GM18907 (cell line): ENCODE results near the gene DRP2.
"Not testable (repeated sequence)": the region's sequence is repeated elsewhere in the genome, so short reads cannot be mapped to it uniquely, and the experiment has no call there.

Experiments used
- ATAC-seq: cut with Tn5 transposase; IDR thresholded peaks from one replicate; pipeline ENCODE4 v1.9.1; 2021; ENCODE audit warnings: mild to moderate bottlenecking, moderate library complexity; ENCODE audit not compliant: unreplicated experiment

Gene DRP2, protein sequence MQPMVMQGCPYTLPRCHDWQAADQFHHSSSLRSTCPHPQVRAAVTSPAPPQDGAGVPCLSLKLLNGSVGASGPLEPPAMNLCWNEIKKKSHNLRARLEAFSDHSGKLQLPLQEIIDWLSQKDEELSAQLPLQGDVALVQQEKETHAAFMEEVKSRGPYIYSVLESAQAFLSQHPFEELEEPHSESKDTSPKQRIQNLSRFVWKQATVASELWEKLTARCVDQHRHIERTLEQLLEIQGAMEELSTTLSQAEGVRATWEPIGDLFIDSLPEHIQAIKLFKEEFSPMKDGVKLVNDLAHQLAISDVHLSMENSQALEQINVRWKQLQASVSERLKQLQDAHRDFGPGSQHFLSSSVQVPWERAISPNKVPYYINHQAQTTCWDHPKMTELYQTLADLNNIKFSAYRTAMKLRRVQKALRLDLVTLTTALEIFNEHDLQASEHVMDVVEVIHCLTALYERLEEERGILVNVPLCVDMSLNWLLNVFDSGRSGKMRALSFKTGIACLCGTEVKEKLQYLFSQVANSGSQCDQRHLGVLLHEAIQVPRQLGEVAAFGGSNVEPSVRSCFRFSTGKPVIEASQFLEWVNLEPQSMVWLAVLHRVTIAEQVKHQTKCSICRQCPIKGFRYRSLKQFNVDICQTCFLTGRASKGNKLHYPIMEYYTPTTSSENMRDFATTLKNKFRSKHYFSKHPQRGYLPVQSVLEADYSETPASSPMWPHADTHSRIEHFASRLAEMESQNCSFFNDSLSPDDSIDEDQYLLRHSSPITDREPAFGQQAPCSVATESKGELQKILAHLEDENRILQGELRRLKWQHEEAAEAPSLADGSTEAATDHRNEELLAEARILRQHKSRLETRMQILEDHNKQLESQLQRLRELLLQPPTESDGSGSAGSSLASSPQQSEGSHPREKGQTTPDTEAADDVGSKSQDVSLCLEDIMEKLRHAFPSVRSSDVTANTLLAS

DNA sequence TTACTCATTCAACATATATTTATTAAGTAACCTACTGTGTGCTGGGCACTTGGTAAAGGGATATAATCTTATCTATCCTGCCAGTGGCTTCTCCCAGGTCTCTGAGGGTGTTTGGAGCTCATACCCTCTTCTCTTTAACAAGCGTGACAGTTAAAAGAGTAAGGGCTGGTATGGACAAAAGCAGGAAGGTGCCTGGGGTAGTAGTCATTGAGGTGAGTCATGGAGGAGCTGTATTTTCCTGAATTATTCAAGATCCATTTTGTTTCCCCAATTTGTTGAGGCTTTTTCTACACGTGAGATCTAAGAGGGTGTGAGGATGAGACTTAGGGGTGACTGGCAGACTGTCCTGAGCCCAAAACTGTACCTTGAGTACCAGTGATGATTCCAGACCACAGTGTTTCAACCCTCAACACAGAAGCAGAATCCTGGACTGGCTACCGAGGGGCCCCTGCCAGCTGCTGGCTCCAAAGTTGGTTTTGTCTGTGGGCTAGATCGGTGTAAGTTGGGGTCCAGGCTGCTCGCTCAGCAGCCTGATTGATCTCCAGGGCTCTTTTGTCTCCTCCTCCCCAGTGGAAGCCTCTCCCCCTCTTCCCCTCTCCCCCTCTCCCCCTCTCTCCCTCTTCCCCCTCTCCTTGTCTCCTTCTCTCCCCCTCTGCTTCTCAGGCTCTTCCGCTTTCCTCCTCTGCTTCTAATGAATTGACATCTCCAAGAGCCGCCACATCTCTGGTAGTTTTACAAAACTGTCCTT lies at the start of gene DRP2:
DRP2 (plus strand) TSS at position 671 of the 748 bp plus-strand sequence. CDS start 11,862 bp downstream, outside the sequence.
- no peak for ATAC-seq

DNA sequence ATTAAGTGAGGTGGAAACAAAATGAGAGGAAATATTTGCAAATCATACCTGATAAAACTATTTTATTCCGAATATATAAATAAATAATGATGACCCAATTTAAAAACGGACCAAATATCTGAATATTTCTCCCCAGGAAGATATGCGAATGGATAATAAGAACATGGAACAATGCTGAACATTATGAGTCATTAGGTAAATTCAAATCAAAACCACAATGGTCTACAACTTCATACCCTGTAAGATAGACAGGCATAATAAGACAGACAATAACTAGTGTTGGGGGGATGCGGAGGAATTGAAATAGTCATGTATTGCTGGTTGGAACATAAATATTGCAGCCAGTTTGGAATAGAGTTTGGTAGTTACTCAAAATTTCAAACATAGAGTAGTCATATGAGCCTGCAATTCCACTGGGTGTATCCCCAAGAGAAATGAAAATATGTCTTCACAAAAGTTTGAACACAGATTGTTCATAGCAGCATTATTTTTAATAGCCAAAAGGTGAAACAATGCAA lies 47.6 kb upstream of the DRP2 start:
- ATAC-seq = no peak

DNA sequence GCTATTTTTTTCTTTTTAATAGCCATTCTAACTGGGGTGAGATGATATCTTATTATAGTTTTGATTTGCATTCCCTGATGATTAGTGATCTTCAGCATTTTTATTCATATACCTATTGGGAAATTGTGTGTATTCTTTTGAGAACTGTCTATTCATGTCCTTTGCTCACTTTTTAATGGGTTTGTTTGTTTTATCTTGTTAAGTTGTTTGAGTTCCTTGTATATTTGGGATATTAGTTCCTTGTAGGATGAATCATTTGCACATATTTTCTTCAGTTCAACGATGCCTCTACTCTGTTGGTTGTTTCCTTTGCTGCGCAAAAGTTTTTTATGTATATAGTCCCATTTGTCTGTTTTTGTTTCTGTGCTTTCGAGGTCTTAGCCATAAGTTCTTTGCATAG lies 43.1 kb upstream of the DRP2 start:
- ATAC-seq = no peak

DNA sequence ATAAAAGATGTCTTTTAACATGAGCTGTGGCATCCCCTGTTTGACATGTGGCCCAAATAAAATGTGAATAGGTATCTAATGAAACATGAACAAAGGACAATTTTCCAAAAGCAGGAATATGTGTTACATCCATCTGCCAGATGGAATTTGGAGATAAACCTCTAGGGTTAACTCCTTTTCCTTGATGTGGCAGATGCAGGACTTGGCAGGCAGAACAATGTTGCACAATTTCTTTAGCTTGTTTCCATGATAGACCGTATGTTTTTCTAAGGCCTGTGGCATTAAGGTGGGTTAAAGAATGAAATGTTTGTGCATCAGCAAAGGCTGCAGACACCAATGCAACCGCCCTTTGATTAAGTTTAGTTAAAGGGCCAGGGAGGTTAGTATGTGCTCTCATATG lies 34.7 kb upstream of the DRP2 start:
- not testable (repeated sequence) for ATAC-seq

DNA sequence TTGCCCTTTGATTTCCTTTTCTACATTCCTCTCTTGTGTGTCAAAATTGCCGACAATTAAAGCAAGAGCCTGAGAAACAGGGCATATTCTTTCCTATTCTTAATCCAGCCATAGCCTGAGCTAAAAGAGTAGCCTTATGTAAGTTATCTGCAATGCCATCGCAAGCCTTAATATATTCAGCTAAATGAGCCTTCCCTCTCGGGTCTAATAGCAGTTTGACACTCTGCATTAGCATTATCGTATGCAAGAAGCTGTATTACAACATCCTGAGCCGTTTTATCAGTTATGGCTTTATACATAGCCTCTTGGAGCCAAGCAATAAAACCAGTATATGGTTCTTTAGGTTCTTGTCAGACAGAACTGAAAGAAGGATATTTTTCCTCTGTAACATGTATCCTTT lies 31.6 kb upstream of the DRP2 start:
- not testable (repeated sequence) for ATAC-seq

DNA sequence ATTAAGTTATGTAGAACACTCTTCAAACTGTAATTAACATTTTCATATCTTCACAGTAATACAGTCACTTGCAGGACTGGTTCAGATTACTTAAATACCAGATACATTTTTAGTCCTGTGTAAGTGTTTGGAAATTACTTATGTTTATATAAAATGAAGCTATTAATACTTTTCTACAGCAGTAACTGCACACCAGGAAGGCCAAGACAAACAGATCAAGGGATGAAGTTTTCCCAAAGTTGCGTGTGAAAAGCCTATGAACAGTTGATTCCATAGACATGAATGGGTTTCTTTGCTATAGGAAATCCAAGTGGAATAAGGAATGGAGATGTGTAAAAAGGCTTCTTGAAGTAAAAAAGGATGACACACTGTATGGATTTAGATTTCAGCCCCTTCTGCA lies 28.9 kb upstream of the DRP2 start:
- no peak for ATAC-seq

DNA sequence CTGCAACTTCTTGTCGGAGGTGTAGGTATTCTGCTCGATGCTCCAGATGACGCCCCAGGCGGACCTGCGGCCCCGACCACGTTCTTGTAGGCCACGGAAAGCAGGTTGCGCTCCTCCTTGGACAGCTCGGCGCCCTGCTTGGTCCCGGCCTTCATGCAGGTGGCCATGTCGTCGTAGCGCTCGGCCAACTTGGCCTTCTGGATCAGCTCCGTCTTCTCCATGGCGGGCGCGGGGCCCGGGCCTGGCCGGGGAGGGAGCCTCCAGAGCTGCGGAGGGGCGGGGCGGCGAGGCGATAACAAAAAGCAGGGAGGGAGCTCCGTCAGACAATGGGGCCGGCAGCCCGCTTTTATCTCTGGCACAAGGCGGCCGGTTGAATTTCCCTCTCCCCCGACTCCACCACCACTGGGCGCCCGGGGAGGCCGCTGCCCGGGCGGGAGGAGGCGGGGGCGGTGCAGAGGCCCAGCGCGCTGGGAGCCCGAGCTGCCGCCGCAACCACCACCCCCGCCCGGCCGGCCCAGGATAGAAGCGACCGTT lies 28.3 kb upstream of the DRP2 start:
- no peak for ATAC-seq

DNA sequence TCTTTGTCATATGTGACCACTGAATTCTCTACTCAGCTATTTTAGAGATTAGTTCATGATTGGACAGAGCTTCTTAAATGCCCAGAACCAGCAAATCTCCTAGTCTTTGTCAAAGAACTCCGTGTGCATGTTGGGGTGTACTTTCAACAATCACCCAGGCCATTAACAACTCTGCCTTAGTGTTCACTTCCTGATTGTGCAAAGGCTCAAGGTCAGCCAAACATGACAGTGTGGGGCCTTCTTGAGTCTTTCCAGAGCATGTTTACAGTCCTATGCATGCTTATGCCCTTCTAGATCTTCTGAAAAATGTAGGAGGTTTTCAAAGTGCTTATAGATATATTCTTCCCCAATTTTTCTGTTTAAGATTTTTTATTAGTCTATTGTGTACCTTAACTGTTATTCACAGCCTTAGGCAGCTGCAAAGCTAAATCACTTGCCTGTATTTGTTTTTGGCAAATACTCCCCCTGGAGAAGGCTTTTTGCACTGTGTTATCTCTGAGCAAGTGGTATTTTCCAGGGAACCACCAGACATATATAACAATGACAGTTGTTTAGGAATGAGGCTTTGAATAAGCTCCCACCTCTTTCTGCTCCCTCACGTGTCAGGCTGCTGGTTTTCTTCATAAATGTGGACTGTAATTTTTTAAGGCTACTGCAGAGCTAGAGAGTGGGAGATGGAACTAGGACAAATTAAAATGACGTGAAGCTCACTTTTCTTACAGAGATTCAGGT lies 24.0 kb upstream of the DRP2 start:
- ATAC-seq = no peak

DNA sequence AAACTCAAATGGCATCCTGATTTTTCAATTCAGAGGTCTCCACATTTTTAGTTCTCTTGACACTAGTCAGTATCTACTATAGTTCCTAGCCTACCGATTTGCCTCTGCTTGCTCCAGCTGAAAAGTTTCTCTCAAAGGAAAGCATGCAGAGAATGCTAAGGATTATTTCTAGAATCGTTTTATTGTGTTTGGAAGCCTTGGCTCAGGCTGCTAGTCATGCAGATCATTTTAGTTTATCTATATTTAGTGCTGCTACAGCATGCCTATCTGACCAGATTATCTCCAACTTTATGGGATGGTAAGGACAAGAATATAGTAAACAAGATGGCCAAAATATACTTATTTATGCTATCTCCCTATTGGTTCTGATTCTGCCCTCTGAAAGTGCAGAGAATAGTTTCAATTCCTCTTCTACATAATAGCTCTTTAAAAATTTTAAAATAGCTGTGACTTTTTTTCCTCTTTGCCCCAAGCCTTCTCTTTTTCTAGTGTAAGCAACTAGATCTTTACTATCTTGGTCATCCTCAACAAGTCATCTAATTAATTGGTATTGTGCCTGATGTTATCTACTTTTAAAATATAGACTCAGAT lies 15.7 kb upstream of the DRP2 start:
- ATAC-seq = no peak

DNA sequence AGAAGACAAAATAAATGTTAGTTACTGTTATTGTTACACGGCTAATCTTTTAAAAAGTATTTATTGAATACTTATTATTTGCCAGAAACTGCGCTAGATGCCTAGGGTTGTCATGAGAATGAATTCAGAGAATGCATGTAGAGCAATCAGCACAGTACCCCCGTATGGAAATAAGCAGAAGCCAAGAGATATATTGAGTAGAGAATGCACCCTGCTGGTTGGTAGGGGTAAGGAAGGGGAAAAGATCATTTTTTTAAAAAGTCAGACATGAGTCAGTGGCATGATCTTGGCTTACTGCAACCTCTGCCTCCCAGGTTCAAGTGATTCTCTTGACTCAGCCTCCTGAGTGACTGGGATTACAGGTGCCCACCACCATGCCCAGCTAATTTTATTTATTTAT lies 13.1 kb upstream of the DRP2 start:
- peak; percentile 83 for ATAC-seq

DNA sequence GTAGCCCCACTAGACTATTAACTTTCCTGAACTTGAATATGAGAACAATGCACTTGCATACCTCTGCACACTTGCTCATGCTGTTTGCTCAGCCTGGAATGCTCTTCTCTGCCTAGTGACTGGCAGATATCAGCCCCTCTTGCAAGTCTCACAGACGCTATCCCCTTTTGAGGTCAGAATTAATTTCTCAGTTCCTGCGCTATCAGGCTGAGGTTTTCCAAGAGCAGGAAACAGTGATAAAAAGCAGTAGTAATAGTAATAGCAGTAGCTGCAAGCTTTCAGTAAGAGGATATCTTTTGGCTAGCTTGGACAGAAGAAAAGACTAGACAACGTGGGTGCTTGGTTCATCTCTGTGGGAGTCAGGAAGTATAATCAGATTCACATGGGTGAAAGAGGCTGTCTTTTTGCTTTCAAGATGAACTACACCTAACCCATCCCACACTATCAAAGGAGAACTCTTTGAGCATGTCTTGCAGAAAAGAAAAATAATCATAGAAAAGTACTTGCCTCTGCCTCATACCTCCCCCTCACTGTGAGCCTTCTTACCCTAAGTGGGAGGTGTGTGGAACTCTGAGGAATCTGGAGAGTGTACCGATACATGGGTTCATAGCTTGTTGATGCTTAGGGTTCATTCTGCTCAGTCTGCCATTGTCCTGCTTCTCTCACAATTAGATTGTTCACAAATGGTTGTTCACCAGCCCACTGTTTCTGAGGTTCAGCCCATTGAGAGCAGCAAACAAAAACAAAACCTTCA lies 11.3 kb upstream of the DRP2 start:
- ATAC-seq = peak; percentile 50

DNA sequence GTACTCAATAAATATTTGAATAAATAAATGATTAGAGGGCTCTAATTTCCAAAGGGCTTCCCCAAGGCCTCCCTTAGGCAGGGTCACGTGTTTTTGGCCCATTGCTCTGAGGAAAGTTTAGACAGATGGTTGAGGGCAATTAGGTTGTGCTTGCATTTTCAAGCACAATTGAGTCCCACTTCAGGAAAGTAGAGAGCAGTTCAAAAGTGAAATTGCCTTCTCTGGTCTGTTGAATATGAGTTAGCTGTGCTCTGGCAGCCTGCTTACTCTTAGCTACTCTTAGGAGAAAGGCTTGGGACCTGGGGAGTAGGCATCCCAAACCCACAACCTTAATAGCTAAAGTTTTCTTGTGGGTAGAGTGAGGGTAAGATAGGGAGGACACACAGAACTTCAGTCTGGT lies 9.0 kb upstream of the DRP2 start:
- no peak for ATAC-seq

DNA sequence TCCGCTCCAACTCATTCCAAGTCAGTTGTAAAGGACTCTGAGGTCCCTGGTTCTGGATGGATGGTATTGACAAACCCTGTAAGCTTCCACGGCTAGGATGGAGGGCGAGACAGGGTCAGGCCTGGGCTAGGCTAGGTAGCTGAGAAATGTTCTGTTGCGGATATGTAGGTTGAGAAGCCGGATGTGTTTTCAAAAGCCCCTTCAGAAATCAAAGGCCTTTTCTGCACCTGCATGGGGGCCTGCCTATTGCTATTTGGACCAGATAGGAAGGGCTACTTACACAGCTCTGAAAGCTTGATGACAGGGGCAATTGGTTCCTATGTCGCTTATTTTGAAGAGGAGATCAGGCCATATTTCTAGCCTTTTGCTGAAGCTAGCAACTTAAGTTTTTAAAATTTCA lies 1.9 kb upstream of the DRP2 start:
- ATAC-seq = no peak

DNA sequence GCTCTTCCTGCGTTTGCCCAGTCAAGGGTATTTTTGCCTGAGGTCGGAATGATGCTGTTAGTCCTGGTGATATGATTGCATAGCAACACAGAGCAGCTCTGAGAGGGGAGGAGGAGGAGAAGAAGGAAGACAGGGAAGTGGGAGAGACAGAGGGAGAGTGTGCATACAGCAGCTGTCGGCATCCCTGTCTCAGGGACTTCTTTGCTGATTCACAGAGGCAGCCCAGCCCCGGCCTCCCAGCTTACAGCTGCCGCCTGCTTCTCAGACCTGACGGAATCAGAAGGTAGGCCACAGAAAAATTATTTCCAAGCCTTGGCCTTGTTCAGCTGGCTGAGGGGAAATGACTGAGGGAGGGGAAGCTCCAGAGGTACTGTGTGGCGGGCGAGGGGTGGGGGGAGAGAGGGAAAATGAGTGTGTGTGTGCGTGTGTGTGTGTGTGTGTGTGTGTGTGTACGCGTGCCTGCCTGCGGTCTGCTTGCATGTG lies 319 bp downstream of the DRP2 start:
- ATAC-seq = no peak

DNA sequence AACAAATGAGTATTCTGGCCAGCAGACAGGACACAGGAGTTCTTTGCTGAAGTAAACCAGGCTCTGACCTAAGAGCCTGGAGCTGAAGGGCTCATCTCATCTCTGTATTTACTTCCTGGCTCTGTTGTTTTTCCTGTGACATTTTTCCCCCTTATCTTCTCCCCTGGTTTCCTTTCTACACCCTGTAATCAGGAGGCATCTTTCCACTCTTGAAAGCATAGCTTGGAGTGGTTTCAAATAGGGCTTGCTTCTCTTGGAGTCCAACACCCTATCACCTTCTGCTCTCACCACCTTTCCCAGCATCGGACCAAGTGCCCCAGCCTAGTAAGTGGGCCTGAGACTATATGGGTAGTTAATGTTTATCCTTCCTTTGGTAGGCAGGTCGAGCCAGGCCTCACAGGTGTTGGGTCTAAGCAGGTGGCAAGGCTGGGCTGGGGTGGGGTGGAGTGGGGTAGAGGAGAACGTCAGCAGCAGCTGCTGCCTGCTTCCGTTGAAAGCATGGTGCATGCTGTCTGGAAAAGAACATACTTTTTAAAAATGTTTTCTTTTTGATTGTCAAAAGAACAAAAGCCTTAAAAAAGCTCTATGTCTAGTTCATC lies 1.2 kb downstream of the DRP2 start:
- ATAC-seq = no peak

DNA sequence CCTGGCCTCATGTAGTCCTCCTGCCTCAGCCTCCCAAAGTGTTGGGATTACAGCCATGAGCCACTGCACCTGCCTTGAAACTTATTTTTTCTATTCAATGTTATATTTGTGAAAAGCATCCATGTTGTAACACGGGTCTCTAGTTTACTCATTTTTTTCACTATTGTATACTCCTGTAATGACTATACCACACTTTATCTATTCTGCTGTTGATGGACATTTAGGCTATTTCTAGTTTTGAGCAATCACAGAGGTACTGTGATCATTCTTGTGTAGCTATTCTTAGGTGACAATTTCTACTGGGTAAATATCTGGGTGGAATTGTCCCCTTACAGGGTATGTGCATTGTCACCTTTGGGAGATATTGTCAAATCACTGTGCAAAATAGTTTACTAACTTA lies 3.6 kb downstream of the DRP2 start:
- ATAC-seq = no peak

DNA sequence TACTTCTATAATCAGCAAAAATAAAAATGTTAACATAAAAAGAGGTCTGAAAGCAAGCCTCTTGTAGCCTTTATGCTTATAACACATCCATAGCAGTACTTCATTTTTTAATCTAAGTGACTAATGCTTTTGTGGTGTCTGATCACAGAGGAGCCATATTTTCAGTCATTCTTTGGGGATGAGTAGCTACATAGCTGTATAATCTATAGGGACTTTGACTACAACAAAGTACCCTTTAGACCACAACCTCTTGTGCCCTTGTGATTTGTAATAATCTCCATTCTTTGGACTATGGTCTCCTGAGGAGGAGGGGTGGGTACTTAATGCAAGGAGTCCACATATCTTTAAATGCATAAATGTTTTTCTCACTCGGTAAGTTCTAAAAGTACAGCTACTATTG lies 9.6 kb downstream of the DRP2 start:
- no peak for ATAC-seq

DNA sequence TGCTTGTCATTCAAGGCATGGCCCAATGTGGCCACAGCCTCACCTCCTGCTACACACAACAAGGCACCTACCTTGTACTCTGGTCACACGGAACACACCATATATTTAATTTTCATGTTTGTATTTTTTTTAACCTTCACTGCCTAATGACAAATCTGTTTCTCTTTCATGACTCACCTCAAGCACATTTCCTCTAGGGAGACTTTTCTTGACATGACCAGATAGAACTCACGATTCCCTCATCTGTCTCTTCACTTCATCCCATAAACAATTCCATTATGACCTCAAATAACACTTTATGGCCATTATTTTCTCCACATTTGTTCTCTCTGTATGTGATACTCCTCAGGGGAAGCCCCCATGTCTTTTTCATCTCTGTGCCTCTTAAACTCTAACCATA lies 11.1 kb downstream of the DRP2 start:
- ATAC-seq = no peak
